GM12864 (cell line): ENCODE data around the gene CTSG.

Experiments used
- DNase-seq: peaks from one replicate; pipeline ENCODE4 v3.0.0-alpha.2; 2011; ENCODE audit warnings: low read depth
- H3K4me3 ChIP-seq: 2 replicates; pipeline ENCODE4 v1.5.1; 2011; ENCODE audit warnings: mild to moderate bottlenecking, low read depth, low read length, control low read depth
- TF ChIP-seq, protein P1 (sequence below): IDR thresholded peaks from 2 replicates; pipeline ENCODE4 v1.5.1; 2011; ENCODE audit warnings: low read depth, mild to moderate bottlenecking, moderate library complexity, low read length, control low read depth, inconsistent platforms; ENCODE audit errors: missing control alignments

Gene CTSG, protein sequence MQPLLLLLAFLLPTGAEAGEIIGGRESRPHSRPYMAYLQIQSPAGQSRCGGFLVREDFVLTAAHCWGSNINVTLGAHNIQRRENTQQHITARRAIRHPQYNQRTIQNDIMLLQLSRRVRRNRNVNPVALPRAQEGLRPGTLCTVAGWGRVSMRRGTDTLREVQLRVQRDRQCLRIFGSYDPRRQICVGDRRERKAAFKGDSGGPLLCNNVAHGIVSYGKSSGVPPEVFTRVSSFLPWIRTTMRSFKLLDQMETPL

DNA sequence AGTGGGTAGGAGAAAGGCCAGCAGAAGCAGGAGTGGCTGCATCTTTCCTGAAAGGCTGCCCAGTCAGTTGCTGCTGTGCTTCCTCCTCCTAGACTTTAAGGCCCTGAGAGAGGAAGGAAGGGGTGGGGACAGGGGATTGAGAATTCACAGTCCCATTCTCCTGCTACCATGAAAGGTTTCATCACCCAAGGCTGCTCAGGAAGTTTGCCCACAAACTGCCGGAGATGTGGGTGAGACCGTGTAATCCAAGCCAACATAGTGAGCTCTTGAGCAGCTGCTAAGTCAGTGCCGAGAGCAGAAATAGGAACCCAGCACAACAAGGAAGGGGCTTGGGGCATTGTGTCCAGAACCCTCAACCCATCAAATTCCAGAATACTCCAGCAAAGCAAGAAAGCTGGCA is at the start of gene CTSG:
CTSG (minus strand) TSS at position 69 of the 400 bp plus-strand sequence; CDS start at position 42, 27 bp downstream.
- no peak for DNase-seq
- TF ChIP-seq, protein P1, sequence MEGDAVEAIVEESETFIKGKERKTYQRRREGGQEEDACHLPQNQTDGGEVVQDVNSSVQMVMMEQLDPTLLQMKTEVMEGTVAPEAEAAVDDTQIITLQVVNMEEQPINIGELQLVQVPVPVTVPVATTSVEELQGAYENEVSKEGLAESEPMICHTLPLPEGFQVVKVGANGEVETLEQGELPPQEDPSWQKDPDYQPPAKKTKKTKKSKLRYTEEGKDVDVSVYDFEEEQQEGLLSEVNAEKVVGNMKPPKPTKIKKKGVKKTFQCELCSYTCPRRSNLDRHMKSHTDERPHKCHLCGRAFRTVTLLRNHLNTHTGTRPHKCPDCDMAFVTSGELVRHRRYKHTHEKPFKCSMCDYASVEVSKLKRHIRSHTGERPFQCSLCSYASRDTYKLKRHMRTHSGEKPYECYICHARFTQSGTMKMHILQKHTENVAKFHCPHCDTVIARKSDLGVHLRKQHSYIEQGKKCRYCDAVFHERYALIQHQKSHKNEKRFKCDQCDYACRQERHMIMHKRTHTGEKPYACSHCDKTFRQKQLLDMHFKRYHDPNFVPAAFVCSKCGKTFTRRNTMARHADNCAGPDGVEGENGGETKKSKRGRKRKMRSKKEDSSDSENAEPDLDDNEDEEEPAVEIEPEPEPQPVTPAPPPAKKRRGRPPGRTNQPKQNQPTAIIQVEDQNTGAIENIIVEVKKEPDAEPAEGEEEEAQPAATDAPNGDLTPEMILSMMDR: no peak
- no peak within 1 kb of the TSS for H3K4me3 ChIP-seq

DNA sequence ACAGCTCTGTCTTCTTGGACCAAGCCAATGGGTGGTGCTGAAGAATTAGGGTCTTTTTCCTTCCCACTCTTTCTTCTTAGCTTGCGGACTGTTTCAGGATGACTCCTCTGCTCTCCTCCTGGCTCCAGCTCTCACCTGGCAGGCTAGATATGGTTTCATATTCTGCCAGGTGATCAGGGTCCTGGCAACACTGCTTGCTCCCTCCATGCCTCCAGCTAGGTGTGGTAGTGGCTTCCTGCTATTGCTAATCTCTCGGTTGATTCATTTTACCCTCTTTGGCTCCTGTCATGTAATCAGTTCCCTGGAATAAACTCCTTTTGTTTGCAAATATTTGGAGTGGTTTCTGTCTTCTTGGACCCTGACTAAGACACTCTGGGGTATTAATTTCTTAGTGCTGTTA is 37.7 kb upstream of the CTSG start:
- TF ChIP-seq, protein P1: no peak
- no peak for DNase-seq
- H3K4me3 ChIP-seq: no peak overlapping the region

DNA sequence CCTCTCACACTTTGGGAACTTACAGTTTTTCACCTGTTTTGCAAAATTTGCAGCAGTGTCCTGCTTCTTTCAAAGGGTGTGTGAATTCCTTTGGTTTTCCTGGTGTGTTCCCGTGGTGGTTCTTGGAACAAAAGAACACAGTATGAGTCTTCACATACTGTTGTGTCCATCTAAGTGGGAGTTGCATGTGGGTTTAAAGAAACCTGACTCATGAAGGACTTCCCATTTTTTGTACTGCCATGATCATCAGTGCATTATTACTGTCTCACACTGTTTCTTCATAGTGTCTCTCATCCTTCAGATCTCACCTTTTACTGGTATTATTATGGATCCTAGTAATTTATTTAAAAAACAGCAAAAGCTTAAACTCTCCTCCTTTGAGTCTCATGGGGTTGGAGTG is 37.2 kb upstream of the CTSG start:
- no peak for DNase-seq
- no peak overlapping the region for H3K4me3 ChIP-seq
- TF ChIP-seq, protein P1: no peak

DNA sequence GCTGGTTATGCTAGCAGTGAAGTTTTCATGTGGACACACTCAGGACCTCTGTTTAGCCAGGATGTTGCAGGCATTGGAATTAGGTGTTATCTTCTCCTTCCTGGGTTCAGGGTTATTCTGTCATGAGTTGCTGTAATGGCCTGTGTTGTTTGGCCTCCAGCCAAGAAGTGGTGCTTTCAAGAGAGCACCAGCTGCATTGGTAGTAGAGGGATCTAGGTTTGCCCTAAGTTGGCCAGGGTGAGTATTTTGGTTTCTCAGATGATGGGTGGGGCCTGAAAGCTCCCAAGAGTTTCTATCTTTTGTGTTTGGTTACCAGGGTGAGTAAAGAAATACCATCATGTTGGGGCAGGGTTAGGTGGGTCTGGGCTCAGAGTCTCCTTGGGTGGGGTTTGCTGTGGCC is 36.1 kb upstream of the CTSG start:
- H3K4me3 ChIP-seq: no peak overlapping the region
- DNase-seq: peak; percentile 34

DNA sequence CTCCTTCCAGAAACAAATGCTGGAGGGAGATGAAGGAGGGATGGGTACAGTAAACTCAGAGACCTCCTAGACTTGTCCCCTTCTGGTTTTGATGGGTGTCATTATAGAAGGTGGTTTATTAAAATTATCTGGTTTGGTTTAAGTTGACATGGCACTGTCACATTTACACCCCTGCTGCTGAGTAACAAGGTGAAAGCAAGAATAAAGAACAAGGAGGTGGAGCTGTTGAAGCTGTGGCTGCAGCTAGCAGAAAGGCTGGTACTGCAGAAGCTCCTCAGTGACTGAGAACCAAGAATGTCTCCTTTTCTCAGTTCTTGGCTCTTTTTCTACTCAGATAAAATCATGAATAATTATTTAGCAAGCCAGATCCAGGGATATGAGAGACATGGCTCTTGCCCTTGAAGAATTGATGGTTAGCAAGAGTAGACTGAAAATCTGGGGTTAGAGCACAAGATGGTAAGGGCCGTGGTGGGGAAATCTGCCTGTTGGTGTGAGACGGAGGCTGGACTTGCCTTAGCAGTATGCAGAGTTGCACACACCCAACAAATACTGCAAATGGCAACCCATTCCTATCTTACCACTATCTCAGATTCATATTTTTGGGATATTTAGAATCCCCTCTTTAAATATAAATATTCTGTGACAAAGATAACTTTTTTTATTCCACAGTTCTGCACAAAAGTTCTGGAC is 33.8 kb upstream of the CTSG start, which contains the start of gene GZMH:
GZMH (minus strand) TSS at position 31 of the 690 bp plus-strand sequence. CDS start 72 bp downstream, outside the sequence.
- H3K4me3 ChIP-seq: no peak within 1 kb of the TSS
- TF ChIP-seq, protein P1: no peak

More for the DNA sequence above, 36.1 kb upstream of the CTSG start:
- TF ChIP-seq, protein P1: no peak

DNA sequence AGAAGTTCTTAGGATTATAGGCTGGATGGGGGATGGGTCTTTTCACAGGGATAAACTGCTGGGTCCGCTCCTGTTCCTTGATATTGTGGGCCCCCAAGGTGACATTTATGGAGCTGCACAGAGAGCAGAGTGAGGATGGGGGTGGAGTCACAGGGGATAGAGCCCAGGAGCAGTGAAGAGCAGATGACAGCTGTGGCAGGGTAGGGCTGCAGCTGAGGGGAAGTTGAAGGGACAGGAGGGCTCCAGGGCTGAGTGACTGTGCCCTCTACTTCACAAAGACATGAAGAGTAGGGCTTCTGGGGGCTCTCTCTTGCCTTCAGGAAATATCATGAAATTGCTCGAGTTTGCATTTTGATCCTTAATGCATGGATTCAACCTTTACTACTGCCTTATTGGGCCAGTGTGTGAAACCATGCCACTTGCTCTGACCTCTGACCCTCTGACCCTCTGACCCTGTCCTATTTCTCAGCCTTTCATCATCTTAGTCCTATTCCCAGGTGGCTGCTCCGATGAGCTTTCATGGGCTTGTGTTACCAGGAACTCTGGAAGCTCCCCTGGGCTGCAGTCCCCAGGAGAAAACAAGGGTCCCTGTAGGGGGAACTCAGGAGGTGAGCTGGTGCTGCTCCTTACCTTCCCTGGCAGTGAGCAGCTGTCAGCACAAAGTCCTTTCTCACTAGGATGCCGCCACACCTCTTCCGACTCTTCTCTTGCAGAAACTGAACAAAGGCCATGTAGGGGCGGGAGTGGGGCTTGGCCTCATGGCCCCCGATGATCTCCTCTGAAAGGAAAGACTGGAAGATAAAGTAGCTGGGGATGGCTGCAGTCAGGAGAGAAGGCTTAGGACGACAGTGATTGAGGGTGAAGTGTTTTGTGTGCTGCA is 31.8 kb upstream of the CTSG start:
- TF ChIP-seq, protein P1: no peak
- no peak for DNase-seq
- no peak overlapping the region for H3K4me3 ChIP-seq

More for the DNA sequence above, 33.8 kb upstream of the CTSG start, which contains the start of gene GZMH:
- DNase-seq: no peak
